NCI-H2081 treated with DMSO at 0.1 percent for 48 hours (cell line): ENCODE results near the gene CDX1.

Experiments
- DNase-seq: peaks from one replicate; lab custom pipeline; 2025; lab: John Stamatoyannopoulos, UW

Gene CDX1

GRCh38 chr5:150166650-150167511, at the start of gene CDX1:
CDX1 (plus strand) TSS chr5:150166778; CDS start chr5:150166877, 99 bp downstream.
- DNase-seq = no peak

GRCh38 chr5:150117945-150118560, 48.5 kb upstream of the CDX1 start:
- no peak for DNase-seq

- DNase-seq = no peak
These were observed 47.9 kb upstream of the CDX1 start for GRCh38 chr5:150118561-150119229.

- no peak for DNase-seq
These were observed 47.0 kb upstream of the CDX1 start for GRCh38 chr5:150119421-150120061.

GRCh38 chr5:150120062-150120441, 46.5 kb upstream of the CDX1 start:
- no peak for DNase-seq

- DNase-seq = no peak
These were observed 45.7 kb upstream of the CDX1 start for GRCh38 chr5:150120617-150121447.

- no peak for DNase-seq
These were observed 45.0 kb upstream of the CDX1 start for GRCh38 chr5:150121448-150122157.

- no peak for DNase-seq
These were observed 44.4 kb upstream of the CDX1 start for GRCh38 chr5:150122158-150122510.

- DNase-seq = no peak
These were observed 43.8 kb upstream of the CDX1 start for GRCh38 chr5:150122536-150123481.

- DNase-seq = no peak
These were observed 43.0 kb upstream of the CDX1 start for GRCh38 chr5:150123542-150123941.

- no peak for DNase-seq
These were observed 42.4 kb upstream of the CDX1 start for GRCh38 chr5:150124111-150124557.

GRCh38 chr5:150124596-150124995, 42.0 kb upstream of the CDX1 start:
- no peak for DNase-seq

- DNase-seq = no peak
These were observed 41.2 kb upstream of the CDX1 start for GRCh38 chr5:150125334-150125733.

- DNase-seq = no peak
These were observed 40.2 kb upstream of the CDX1 start for GRCh38 chr5:150126199-150126920.

GRCh38 chr5:150126921-150127265, 39.7 kb upstream of the CDX1 start:
- DNase-seq = no peak

- no peak for DNase-seq
These were observed 37.1 kb upstream of the CDX1 start for GRCh38 chr5:150129454-150129812.

GRCh38 chr5:150129813-150130492, 36.6 kb upstream of the CDX1 start:
- DNase-seq = no peak

GRCh38 chr5:150130493-150130922, 36.1 kb upstream of the CDX1 start:
- no peak for DNase-seq

- DNase-seq = no peak
These were observed 35.1 kb upstream of the CDX1 start for GRCh38 chr5:150131461-150131860.
